ENCODE data around the gene ANKIB1. TPM values are rescaled to one million over a fixed set of nuclear protein-coding genes. Genes with fewer than 3 reads are reported as not detected.
"Not testable (repeated sequence)": the region's sequence is repeated elsewhere in the genome, so short reads cannot be mapped to it uniquely, and the experiment has no call there.

The ANKIB1 gene
- total and polyA plus RNA-seq, 2 experiments from 2014 or later, result 12.6 to 43.1 TPM

DNA sequence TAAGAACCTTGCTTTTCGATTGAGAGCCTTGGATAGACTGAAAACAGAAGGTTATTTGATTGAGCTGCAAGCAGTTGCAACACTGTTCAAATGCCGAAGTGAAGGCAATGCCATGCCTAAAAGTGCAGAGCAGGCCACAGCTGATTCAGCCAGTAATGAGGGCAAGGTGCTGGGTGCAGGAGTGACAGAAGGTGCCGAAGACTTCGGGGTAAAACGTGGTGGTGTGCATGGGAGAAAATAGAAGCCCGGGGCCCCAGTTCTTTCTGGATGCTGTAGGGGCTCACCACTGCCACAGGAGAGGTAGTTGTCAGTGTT, 157.9 kb downstream of the ANKIB1 start:
- Histone ChIP-seq H3F3A (ENCODE audit: insufficient read depth) (peaks cover 13% of the 10 kb centered on the region), H3K4me3 (no peak overlapping the region), H3K4me1 (ENCODE audit: insufficient read depth) (peaks cover 15% of the 10 kb centered on the region), H3K27me3 (replicated peaks; ENCODE audit: insufficient read depth) (no peaks in the 10 kb centered on the region), H3K36me3 (ENCODE audit: low read depth) (peaks cover 16% of the 10 kb centered on the region), H3K9me3 (ENCODE audit: low read depth) (no peaks in the 10 kb centered on the region), H3K4me2 (ENCODE audit: unreplicated experiment) (no peak overlapping the region), H3K27ac (no peak overlapping the region), H3K9ac (no peak overlapping the region), H3K79me2 (ENCODE audit: insufficient read depth) (no peaks in the 10 kb centered on the region), H4K20me1 (ENCODE audit: insufficient read depth) (no peaks in the 10 kb centered on the region), H3K9me2 (ENCODE audit: insufficient read depth) (no peaks in the 10 kb centered on the region), H2AFZ (no peak overlapping the region)
- TF ChIP-seq EZH2 (IDR thresholded peaks at IDR 0.05; ENCODE audit: insufficient read depth, poor library complexity, severe bottlenecking), result no peak
- no peak for TF ChIP-seq EZH2phosphoT487 (IDR thresholded peaks at IDR 0.05; ENCODE audit: insufficient read depth, low read depth)
- in situ Hi-C loops (cut with MboI), result no loop called here
- WGBS, 2 experiments (ENCODE audit: low coverage in 1 of 2, low lambda C conversion rate in 2 of 2, missing lambda C conversion rate in 2 of 2), result 85 to 93% methylated on average over 6 of the region's 6 CpGs
- no peak for DNase-seq

DNA sequence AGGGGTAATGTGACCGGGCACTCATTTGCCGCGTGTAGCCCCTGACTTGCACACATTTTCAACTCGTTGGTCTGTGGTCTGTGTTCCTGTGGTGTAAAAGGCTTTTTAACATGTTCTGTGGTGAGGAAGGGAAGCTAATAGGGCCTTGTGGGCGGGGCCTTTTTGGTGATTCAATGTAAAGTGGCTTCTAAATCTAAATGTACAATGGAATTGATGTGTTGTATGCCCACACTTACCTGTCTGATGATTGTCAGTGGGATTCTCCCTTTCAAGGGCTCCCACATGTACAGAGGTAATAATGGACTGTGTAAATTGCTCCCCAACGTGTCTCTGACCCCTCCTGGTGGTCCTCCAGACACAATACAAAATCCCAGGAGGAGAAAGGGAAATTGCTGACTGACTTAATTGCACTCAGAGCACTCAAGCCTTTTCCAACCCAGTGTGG, 158.4 kb downstream of the ANKIB1 start:
- no peak overlapping the region for H2AFZ ChIP-seq
- no peaks in the 10 kb centered on the region for H3K9me3 ChIP-seq (ENCODE audit: low read depth)
- H3K27me3 ChIP-seq (replicated peaks; ENCODE audit: insufficient read depth), result no peaks in the 10 kb centered on the region
- H4K20me1 ChIP-seq (ENCODE audit: insufficient read depth), result no peaks in the 10 kb centered on the region
- 79 to 81% methylated on average over 6 of the region's 6 CpGs for WGBS, 2 experiments (ENCODE audit: low coverage in 1 of 2, low lambda C conversion rate in 2 of 2, missing lambda C conversion rate in 2 of 2)
- no peak overlapping the region for H3K27ac ChIP-seq
- peaks cover 15% of the 10 kb centered on the region for H3K4me1 ChIP-seq (ENCODE audit: insufficient read depth)
- no peak overlapping the region for H3K4me2 ChIP-seq (ENCODE audit: unreplicated experiment)
- H3K36me3 ChIP-seq (ENCODE audit: low read depth), result peaks cover 13% of the 10 kb centered on the region
- no peaks in the 10 kb centered on the region for H3K9me2 ChIP-seq (ENCODE audit: insufficient read depth)
- no peak for DNase-seq
- H3F3A ChIP-seq (ENCODE audit: insufficient read depth), result peaks cover 13% of the 10 kb centered on the region
- no peak overlapping the region for H3K4me3 ChIP-seq
- no peak overlapping the region for H3K9ac ChIP-seq
- in situ Hi-C loops (cut with MboI), result no loop called here
- H3K79me2 ChIP-seq (ENCODE audit: insufficient read depth), result no peaks in the 10 kb centered on the region
- no peak for TF ChIP-seq EZH2phosphoT487 (IDR thresholded peaks at IDR 0.05; ENCODE audit: insufficient read depth, low read depth)

DNA sequence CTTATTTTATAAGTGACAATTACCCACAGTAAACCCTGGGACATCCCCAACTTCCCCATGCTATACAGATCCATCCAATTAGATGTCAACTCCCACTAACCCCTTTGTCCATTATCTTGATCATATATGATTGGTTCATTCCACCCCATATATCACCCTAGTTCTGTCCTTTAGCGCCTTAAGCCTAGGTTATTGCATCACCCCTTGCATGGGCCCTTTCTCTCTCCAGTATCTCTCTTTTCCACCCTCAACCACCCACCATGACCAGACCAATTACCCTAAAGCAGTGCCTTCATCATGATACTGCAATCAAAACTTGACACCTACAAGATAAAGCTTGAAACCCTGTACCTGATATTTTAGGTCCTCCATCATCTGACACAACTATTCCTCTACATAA, 163.6 kb downstream of the ANKIB1 start:
- Histone ChIP-seq H4K20me1 (ENCODE audit: insufficient read depth) (no peaks in the 10 kb centered on the region), H3K9ac (no peak overlapping the region), H3K4me3 (no peak overlapping the region), H3K9me3 (ENCODE audit: low read depth) (no peaks in the 10 kb centered on the region), H3K79me2 (ENCODE audit: insufficient read depth) (no peaks in the 10 kb centered on the region), H3K27me3 (replicated peaks; ENCODE audit: insufficient read depth) (peaks cover 14% of the 10 kb centered on the region), H3K36me3 (ENCODE audit: low read depth) (no peaks in the 10 kb centered on the region), H3F3A (ENCODE audit: insufficient read depth) (peaks cover 2% of the 10 kb centered on the region; the same call in 1 of the 2 replicates), H3K9me2 (ENCODE audit: insufficient read depth) (no peaks in the 10 kb centered on the region), H3K4me2 (ENCODE audit: unreplicated experiment) (no peak overlapping the region), H3K4me1 (ENCODE audit: insufficient read depth) (no peaks in the 10 kb centered on the region), H3K27ac (no peak overlapping the region), H2AFZ (no peak overlapping the region)
- 90 to 100% methylated on average over 1 of the region's 1 CpG for WGBS, 2 experiments (ENCODE audit: low coverage in 1 of 2, low lambda C conversion rate in 2 of 2, missing lambda C conversion rate in 2 of 2)
- no peak for TF ChIP-seq EZH2 (IDR thresholded peaks at IDR 0.05; ENCODE audit: insufficient read depth, poor library complexity, severe bottlenecking)
- TF ChIP-seq EZH2phosphoT487 (IDR thresholded peaks at IDR 0.05; ENCODE audit: insufficient read depth, low read depth), result no peak
- in situ Hi-C loops (cut with MboI), result no loop called here
- DNase-seq, result no peak

DNA sequence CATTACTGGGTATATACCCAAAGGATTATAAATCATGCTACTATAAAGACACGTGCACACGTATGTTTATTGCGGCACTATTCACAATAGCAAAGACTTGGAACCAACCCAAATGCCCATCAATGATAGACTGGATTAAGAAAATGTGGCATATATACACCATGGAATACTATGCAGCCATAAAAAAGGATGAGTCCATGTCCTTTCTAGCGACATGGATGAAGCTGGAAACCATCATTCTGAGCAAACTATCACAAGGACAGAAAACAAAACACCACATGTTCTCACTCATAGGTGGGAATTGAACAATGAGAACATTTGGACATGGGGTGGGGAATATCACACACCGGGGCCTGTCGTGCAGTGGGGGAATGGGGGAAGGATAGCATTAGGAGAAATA, 164.4 kb downstream of the ANKIB1 start:
- H3F3A ChIP-seq (ENCODE audit: insufficient read depth); H3K9me3 ChIP-seq (ENCODE audit: low read depth); H3K27ac ChIP-seq; H3K36me3 ChIP-seq (ENCODE audit: low read depth); in situ Hi-C loops (cut with MboI); H3K9ac ChIP-seq; H3K4me3 ChIP-seq; DNase-seq; H3K4me2 ChIP-seq (ENCODE audit: unreplicated experiment); H3K9me2 ChIP-seq (ENCODE audit: insufficient read depth); H2AFZ ChIP-seq; H3K4me1 ChIP-seq (ENCODE audit: insufficient read depth); H4K20me1 ChIP-seq (ENCODE audit: insufficient read depth); H3K79me2 ChIP-seq (ENCODE audit: insufficient read depth): not testable (repeated sequence)
- 89 to 95% methylated on average over 6 of the region's 6 CpGs for WGBS, 2 experiments (ENCODE audit: low coverage in 1 of 2, low lambda C conversion rate in 2 of 2, missing lambda C conversion rate in 2 of 2)
- H3K27me3 ChIP-seq (replicated peaks; ENCODE audit: insufficient read depth), result peaks cover 14% of the 10 kb centered on the region

DNA sequence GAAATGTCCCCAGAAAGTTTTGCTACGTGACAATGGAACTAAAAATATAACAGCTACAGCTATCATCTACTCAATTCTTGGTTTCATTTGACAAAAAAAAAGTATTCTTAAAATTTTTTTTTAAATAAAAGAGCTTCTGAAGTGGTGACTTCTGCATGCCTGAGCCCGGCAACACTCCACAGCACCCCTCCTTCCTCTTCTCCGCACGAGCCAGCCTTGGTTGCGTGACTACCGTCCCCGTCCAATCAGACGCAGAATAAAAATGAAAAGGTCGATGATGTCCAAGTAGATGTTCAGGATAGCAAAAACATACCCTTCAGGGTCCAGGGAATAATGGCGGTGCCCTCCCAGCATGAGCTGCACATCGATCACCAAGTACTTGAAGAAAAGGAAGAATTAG, 167.0 kb downstream of the ANKIB1 start:
- Histone ChIP-seq H3K9me2 (ENCODE audit: insufficient read depth) (no peaks in the 10 kb centered on the region), H3K36me3 (ENCODE audit: low read depth) (no peaks in the 10 kb centered on the region), H3K79me2 (ENCODE audit: insufficient read depth) (no peaks in the 10 kb centered on the region), H2AFZ (no peak overlapping the region), H3K4me3 (no peak overlapping the region), H3K9me3 (ENCODE audit: low read depth) (no peaks in the 10 kb centered on the region), H3K9ac (no peak overlapping the region), H3K27ac (no peak overlapping the region), H3K4me2 (ENCODE audit: unreplicated experiment) (no peak overlapping the region), H3K27me3 (replicated peaks; ENCODE audit: insufficient read depth) (peaks cover 14% of the 10 kb centered on the region), H3K4me1 (ENCODE audit: insufficient read depth) (no peaks in the 10 kb centered on the region), H4K20me1 (ENCODE audit: insufficient read depth) (no peaks in the 10 kb centered on the region), H3F3A (ENCODE audit: insufficient read depth) (no peaks in the 10 kb centered on the region)
- WGBS, 2 experiments (ENCODE audit: low coverage in 1 of 2, low lambda C conversion rate in 2 of 2, missing lambda C conversion rate in 2 of 2), result 72 to 74% methylated on average over 11 of the region's 11 CpGs
- in situ Hi-C loops (cut with MboI), result no loop called here
- no peak for TF ChIP-seq EZH2phosphoT487 (IDR thresholded peaks at IDR 0.05; ENCODE audit: insufficient read depth, low read depth)
- TF ChIP-seq EZH2 (IDR thresholded peaks at IDR 0.05; ENCODE audit: insufficient read depth, poor library complexity, severe bottlenecking), result no peak
- DNase-seq, result no peak
